ENCODE data around the gene ACSL6. TPM values are rescaled to one million over a fixed set of nuclear protein-coding genes. Genes with fewer than 3 reads are reported as not detected.

Gene ACSL6
- total RNA-seq, 2 donors from 2014 or later = 0.04 to 0.73 TPM

- Histone ChIP-seq H3K27ac (ENCODE audit: low read depth, low read length) (no peak overlapping the region), H3K9ac (ENCODE audit: extremely low read depth, low read length, poor library complexity, severe bottlenecking) (no peak overlapping the region), H3K4me1 (ENCODE audit: control insufficient read depth, insufficient read depth, low read length) (no peaks in the 10 kb centered on the region), H3K9me3 (ENCODE audit: control insufficient read depth, low read length) (no peaks in the 10 kb centered on the region), H3K4me3 (ENCODE audit: low read length) (no peak overlapping the region), H3K27me3 (ENCODE audit: control insufficient read depth, insufficient read depth, low read length, poor library complexity, severe bottlenecking) (no peaks in the 10 kb centered on the region), H3K36me3 (ENCODE audit: control insufficient read depth, insufficient read depth, low read length) (no peaks in the 10 kb centered on the region)
- TF ChIP-seq CTCF (conservative IDR thresholded peaks at IDR 0.05) = no peak
- H3K36me3 Mint-ChIP-seq (ENCODE audit: low read depth) = no peaks in the 10 kb centered on the region
- no peak overlapping the region for H3K27ac Mint-ChIP-seq
- no peak for DNase-seq
- 89 to 95% methylated on average over 3 to 5 of the region's 5 CpGs for WGBS, 2 experiments (ENCODE audit: insufficient coverage in 1 of 2, insufficient read length in 1 of 2)
- no peaks in the 10 kb centered on the region for H3K9me3 Mint-ChIP-seq
- no peaks in the 10 kb centered on the region for H3K27me3 Mint-ChIP-seq (ENCODE audit: insufficient read depth)
- no peak overlapping the region for H3K4me3 Mint-ChIP-seq
- no peaks in the 10 kb centered on the region for H3K4me1 Mint-ChIP-seq
These were observed 43.0 kb downstream of the ACSL6 start for GRCh38 chr5:131968396-131968954.

- 91 to 100% methylated on average over 1 of the region's 1 CpG for WGBS, 2 experiments (ENCODE audit: insufficient coverage in 1 of 2, insufficient read length in 1 of 2)
- Histone ChIP-seq H3K27me3 (ENCODE audit: control insufficient read depth, insufficient read depth, low read length, poor library complexity, severe bottlenecking) (no peaks in the 10 kb centered on the region), H3K4me3 (ENCODE audit: low read length) (no peak overlapping the region), H3K9me3 (ENCODE audit: control insufficient read depth, low read length) (no peaks in the 10 kb centered on the region), H3K36me3 (ENCODE audit: control insufficient read depth, insufficient read depth, low read length) (no peaks in the 10 kb centered on the region), H3K9ac (ENCODE audit: extremely low read depth, low read length, poor library complexity, severe bottlenecking) (no peak overlapping the region), H3K4me1 (ENCODE audit: control insufficient read depth, insufficient read depth, low read length) (no peaks in the 10 kb centered on the region), H3K27ac (ENCODE audit: low read depth, low read length) (no peak overlapping the region)
- Mint-ChIP-seq H3K27me3 (ENCODE audit: insufficient read depth) (no peaks in the 10 kb centered on the region), H3K27ac (no peak overlapping the region), H3K36me3 (ENCODE audit: low read depth) (no peaks in the 10 kb centered on the region), H3K9me3 (no peaks in the 10 kb centered on the region), H3K4me1 (no peaks in the 10 kb centered on the region), H3K4me3 (no peak overlapping the region)
- TF ChIP-seq CTCF (conservative IDR thresholded peaks at IDR 0.05) = no peak
- no peak for DNase-seq
These were observed 44.9 kb downstream of the ACSL6 start for GRCh38 chr5:131966551-131966950.

GRCh38 chr5:131965826-131966415, 45.5 kb downstream of the ACSL6 start:
- no peak for DNase-seq
- no peak overlapping the region for H3K4me3 Mint-ChIP-seq
- no peak overlapping the region for H3K4me3 ChIP-seq (ENCODE audit: low read length)
- TF ChIP-seq CTCF (conservative IDR thresholded peaks at IDR 0.05) = no peak
- no peaks in the 10 kb centered on the region for H3K27me3 ChIP-seq (ENCODE audit: control insufficient read depth, insufficient read depth, low read length, poor library complexity, severe bottlenecking)
- no peaks in the 10 kb centered on the region for H3K27me3 Mint-ChIP-seq (ENCODE audit: insufficient read depth)
- no peaks in the 10 kb centered on the region for H3K36me3 ChIP-seq (ENCODE audit: control insufficient read depth, insufficient read depth, low read length)
- H3K9ac ChIP-seq (ENCODE audit: extremely low read depth, low read length, poor library complexity, severe bottlenecking) = no peak overlapping the region
- no peak overlapping the region for H3K27ac ChIP-seq (ENCODE audit: low read depth, low read length)
- H3K36me3 Mint-ChIP-seq (ENCODE audit: low read depth) = no peaks in the 10 kb centered on the region
- no peaks in the 10 kb centered on the region for H3K4me1 Mint-ChIP-seq
- H3K9me3 Mint-ChIP-seq = no peaks in the 10 kb centered on the region
- WGBS, 2 experiments (ENCODE audit: insufficient coverage in 1 of 2, insufficient read length in 1 of 2) = 74% methylated on average over 6 of the region's 6 CpGs; no CpG with 5 or more reads in 1 of the 2 experiments
- H3K27ac Mint-ChIP-seq = no peak overlapping the region
- no peaks in the 10 kb centered on the region for H3K4me1 ChIP-seq (ENCODE audit: control insufficient read depth, insufficient read depth, low read length)
- no peaks in the 10 kb centered on the region for H3K9me3 ChIP-seq (ENCODE audit: control insufficient read depth, low read length)

All from endodermal cell (in vitro differentiated cells).